Neural cell (in vitro differentiated cells): ENCODE measurements around the gene C12orf60. TPM values are rescaled to one million over a fixed set of nuclear protein-coding genes. Genes with fewer than 3 reads are reported as not detected.

ENCODE experiments used
- H2AFZ ChIP-seq: fragments of 200-600, 300-800 bp; sonication (generic), shearing (Covaris generic); 2 replicates; pipeline ENCODE4 v1.6.0; 2014; ENCODE audit warnings: low read depth, mild to moderate bottlenecking, antibody characterized with exemption, low read length, moderate library complexity
- H3F3A ChIP-seq: fragments of 200-600 bp; shearing (Covaris generic); 2 replicates; pipeline ENCODE4 v1.6.1; 2016; ENCODE audit warnings: mild to moderate bottlenecking, moderate library complexity, mixed read lengths, antibody characterized with exemption, low read length; ENCODE audit not compliant: insufficient read depth, poor library complexity, severe bottlenecking
- H3K27ac ChIP-seq: fragments of 200-600, 300-800 bp; sonication (generic), shearing (Covaris generic); 2 replicates; pipeline ENCODE4 v1.5.1; 2014; ENCODE audit warnings: mild to moderate bottlenecking, low read length, moderate library complexity
- H3K27me3 ChIP-seq: fragments of 300-800, 200-600 bp; sonication (generic), shearing (Covaris generic); 2 replicates; pipeline ENCODE4 v1.6.0; 2014; ENCODE audit warnings: mild to moderate bottlenecking, low read depth, low read length, moderate library complexity; ENCODE audit not compliant: insufficient read depth
- H3K36me3 ChIP-seq: fragments of 300-800, 200-600 bp; sonication (generic), shearing (Covaris generic); 2 replicates; pipeline ENCODE4 v1.5.1; 2014; ENCODE audit warnings: mild to moderate bottlenecking, antibody characterized with exemption, low read length, moderate library complexity; ENCODE audit not compliant: insufficient read depth
- H3K4me2 ChIP-seq: fragments of 300-800, 200-600 bp; sonication (generic), shearing (Covaris generic); 2 replicates; pipeline ENCODE4 v1.6.0; 2014; ENCODE audit warnings: mild to moderate bottlenecking, low read length
- H3K4me3 ChIP-seq: fragments of 300-800, 200-600 bp; sonication (generic), shearing (Covaris generic); 2 replicates; pipeline ENCODE4 v1.5.1; 2014; ENCODE audit warnings: mild to moderate bottlenecking, low read length, moderate library complexity
- H3K79me2 ChIP-seq: fragments of 200-600 bp; shearing (Covaris generic); replicated peaks from 2 replicates; pipeline ENCODE4 v1.6.0; 2014; ENCODE audit warnings: mild to moderate bottlenecking, low read length, moderate library complexity; ENCODE audit not compliant: insufficient read depth
- H3K9ac ChIP-seq: fragments of 300-800, 200-600 bp; sonication (generic), shearing (Covaris generic); 2 replicates; pipeline ENCODE4 v1.6.1; 2016; ENCODE audit warnings: mild to moderate bottlenecking, low read length, mixed read lengths
- H3K9me2 ChIP-seq: fragments of 200-600 bp; shearing (Covaris generic); 2 replicates; pipeline ENCODE4 v1.6.1; 2016; ENCODE audit warnings: mild to moderate bottlenecking, low read length, mixed read lengths; ENCODE audit not compliant: insufficient read depth
- H3K9me3 ChIP-seq: fragments of 200-600, 300-800 bp; sonication (generic), shearing (Covaris generic); 2 replicates; pipeline ENCODE4 v1.6.1; 2016; ENCODE audit warnings: mild to moderate bottlenecking, mixed run types, low read length, moderate library complexity, mixed read lengths
- H4K20me1 ChIP-seq: fragments of 200-600 bp; shearing (Covaris generic); 2 replicates; pipeline ENCODE4 v1.6.1; 2016; ENCODE audit warnings: mild to moderate bottlenecking, mixed run types; ENCODE audit not compliant: insufficient read depth
- EP300 ChIP-seq: fragments of 450-650 bp; conservative IDR thresholded peaks from 2 replicates; pipeline ENCODE4 v1.6.1; 2014; ENCODE audit warnings: antibody characterized with exemption, mild to moderate bottlenecking, moderate library complexity; ENCODE audit not compliant: poor library complexity, severe bottlenecking
- EZH2 ChIP-seq: fragments of 200-600, 300-800 bp; shearing (Covaris generic), sonication (generic); IDR thresholded peaks from 2 replicates; pipeline ENCODE4 v1.6.1; 2014; ENCODE audit warnings: antibody characterized with exemption, low read length, borderline replicate concordance, mild to moderate bottlenecking; ENCODE audit not compliant: insufficient read depth, poor library complexity, severe bottlenecking
- MXI1 ChIP-seq: fragments of 450-650 bp; conservative IDR thresholded peaks from 2 replicates; pipeline ENCODE4 v1.6.1; 2014; ENCODE audit warnings: antibody characterized with exemption, mild to moderate bottlenecking; ENCODE audit not compliant: poor library complexity, severe bottlenecking
- POLR2AphosphoS5 ChIP-seq: IDR thresholded peaks from 2 replicates; pipeline ENCODE4 v1.6.1; 2012
- RAD21 ChIP-seq: fragments of 450-650 bp; conservative IDR thresholded peaks from 2 replicates; pipeline ENCODE4 v1.6.1; 2014; ENCODE audit warnings: antibody characterized with exemption, mild to moderate bottlenecking, moderate library complexity
- SMC3 ChIP-seq: fragments of 450-650 bp; conservative IDR thresholded peaks from 2 replicates; pipeline ENCODE4 v1.6.1; 2014; ENCODE audit warnings: antibody characterized with exemption, mild to moderate bottlenecking, moderate library complexity; ENCODE audit not compliant: poor library complexity
- TAF1 ChIP-seq: IDR thresholded peaks from 2 replicates; pipeline ENCODE4 v1.6.1; 2012; ENCODE audit warnings: low read depth
- polyA plus RNA-seq: library from polyadenylated mRNA; depleted of rRNA; stranded (reverse); fragments of >200 nt; gene quantifications from 2 replicates; pipeline ENCODE4 v1.2.3, GENCODE V29; 2014
- TF ChIP-seq, protein P1 (sequence below): fragments of 450-650 bp; IDR thresholded peaks from 2 replicates; pipeline ENCODE4 v1.5.1; 2014; ENCODE audit warnings: antibody characterized with exemption, mild to moderate bottlenecking, moderate library complexity; ENCODE audit not compliant: poor library complexity, severe bottlenecking
- TF ChIP-seq, protein P2 (sequence below): IDR thresholded peaks from 2 replicates; pipeline ENCODE4 v1.6.1; 2012; ENCODE audit warnings: borderline replicate concordance

Gene C12orf60
- polyA plus RNA-seq, 1 donor from 2014 or later: 4.8 TPM

DNA sequence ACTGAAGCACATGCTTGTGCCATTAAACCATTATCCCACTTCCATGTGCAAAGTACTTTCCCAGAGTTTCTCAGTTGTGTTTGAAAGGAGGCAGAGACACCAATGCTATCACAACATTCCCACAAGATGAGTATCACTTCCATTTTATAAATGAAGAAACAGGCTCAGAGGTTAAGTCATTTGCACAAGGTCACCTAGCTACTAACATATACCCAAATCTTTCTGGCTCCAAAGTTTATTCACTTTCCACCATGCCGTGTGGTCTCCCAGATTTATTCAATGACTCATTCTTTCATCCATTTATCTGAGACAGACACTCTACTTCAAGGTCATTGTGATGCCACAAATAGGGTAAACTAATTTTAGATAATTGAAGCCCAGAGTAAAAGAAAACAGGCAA is 30.5 kb downstream of the C12orf60 start:
- H3F3A ChIP-seq: no peaks in the 10 kb centered on the region
- H3K9ac ChIP-seq: no peak overlapping the region
- H2AFZ ChIP-seq: no peak overlapping the region
- H3K36me3 ChIP-seq: no peaks in the 10 kb centered on the region
- no peaks in the 10 kb centered on the region for H3K9me2 ChIP-seq
- H3K9me3 ChIP-seq: no peaks in the 10 kb centered on the region
- no peak overlapping the region for H3K4me3 ChIP-seq
- no peaks in the 10 kb centered on the region for H3K79me2 ChIP-seq
- no peaks in the 10 kb centered on the region for H3K27me3 ChIP-seq
- TF ChIP-seq MXI1 (no peak), TAF1 (no peak), RAD21 (no peak), POLR2AphosphoS5 (no peak)
- TF ChIP-seq, protein P1, sequence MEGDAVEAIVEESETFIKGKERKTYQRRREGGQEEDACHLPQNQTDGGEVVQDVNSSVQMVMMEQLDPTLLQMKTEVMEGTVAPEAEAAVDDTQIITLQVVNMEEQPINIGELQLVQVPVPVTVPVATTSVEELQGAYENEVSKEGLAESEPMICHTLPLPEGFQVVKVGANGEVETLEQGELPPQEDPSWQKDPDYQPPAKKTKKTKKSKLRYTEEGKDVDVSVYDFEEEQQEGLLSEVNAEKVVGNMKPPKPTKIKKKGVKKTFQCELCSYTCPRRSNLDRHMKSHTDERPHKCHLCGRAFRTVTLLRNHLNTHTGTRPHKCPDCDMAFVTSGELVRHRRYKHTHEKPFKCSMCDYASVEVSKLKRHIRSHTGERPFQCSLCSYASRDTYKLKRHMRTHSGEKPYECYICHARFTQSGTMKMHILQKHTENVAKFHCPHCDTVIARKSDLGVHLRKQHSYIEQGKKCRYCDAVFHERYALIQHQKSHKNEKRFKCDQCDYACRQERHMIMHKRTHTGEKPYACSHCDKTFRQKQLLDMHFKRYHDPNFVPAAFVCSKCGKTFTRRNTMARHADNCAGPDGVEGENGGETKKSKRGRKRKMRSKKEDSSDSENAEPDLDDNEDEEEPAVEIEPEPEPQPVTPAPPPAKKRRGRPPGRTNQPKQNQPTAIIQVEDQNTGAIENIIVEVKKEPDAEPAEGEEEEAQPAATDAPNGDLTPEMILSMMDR: no peak
- no peak overlapping the region for H3K27ac ChIP-seq
- no peaks in the 10 kb centered on the region for H4K20me1 ChIP-seq
- no peak overlapping the region for H3K4me2 ChIP-seq

DNA sequence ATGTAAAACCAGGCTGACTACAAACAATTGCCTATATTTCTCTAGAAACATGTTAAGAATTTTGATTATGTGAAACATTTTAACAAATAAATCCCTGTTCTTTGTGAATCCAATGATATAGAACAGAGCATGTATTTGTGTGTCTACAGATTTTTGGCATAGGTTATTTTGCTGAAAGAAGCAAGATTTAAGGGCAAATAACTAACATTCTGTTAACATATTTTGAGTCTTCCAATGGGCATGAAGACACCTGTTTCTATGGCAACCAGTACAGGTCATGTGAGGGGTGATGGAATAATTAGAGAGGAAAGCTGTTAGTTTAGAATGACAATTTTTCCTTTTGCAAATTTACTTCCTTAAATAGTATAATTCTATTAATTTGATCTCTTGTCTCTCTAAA is 31.0 kb downstream of the C12orf60 start:
- H3F3A ChIP-seq: no peaks in the 10 kb centered on the region
- H3K9me3 ChIP-seq: no peaks in the 10 kb centered on the region
- no peak overlapping the region for H2AFZ ChIP-seq
- no peak overlapping the region for H3K9ac ChIP-seq
- no peak overlapping the region for H3K27ac ChIP-seq
- H3K27me3 ChIP-seq: no peaks in the 10 kb centered on the region
- H3K36me3 ChIP-seq: no peaks in the 10 kb centered on the region
- TF ChIP-seq POLR2AphosphoS5 (no peak), EP300 (no peak), MXI1 (no peak), RAD21 (no peak)
- no peaks in the 10 kb centered on the region for H3K79me2 ChIP-seq
- no peaks in the 10 kb centered on the region for H4K20me1 ChIP-seq
- H3K9me2 ChIP-seq: no peaks in the 10 kb centered on the region
- peak overlapping the region; percentile 26 for H3K4me3 ChIP-seq
- peak overlapping the region; percentile 2 for H3K4me2 ChIP-seq

DNA sequence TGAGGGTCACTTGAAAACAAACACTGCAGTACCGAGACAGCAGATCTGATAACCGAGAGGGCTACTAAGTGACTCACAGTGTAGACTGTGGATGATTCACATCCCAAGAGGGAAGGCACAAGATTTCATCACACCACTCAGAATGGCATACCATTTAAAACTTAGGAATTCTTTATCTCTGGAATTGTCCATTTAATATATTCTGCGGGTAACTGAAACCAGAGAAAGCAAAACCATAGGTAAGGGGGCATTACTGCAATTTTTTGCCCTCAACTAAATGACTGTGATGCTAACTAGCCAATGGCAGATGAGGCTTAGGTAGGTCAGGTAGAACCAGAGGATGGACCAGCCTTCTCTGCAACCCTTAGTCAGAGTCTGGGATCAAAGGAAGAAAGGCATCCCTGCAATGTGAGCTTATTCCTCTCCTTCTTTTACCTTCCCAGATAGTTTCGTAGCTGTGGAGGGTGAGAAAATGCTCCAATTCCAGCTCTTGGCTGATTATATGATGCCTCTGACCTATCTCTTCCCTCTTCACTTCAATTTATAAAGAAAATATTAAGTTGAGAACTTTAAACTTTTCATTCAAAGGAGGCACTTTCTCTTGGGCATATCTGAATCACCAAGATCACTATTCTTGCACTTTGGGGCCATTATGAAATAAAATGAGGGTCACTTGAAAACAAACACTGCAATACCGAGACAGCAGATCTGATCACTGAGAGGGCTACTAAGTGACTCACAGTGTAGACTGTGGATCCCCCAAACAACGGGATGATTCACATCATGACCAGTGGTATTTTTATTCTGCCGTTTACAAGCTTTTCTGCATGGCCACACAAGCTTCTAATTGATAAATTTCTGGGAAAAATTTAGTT is 33.1 kb downstream of the C12orf60 start:
- Histone ChIP-seq H3K27me3 (no peaks in the 10 kb centered on the region), H3K79me2 (no peaks in the 10 kb centered on the region), H3K36me3 (no peaks in the 10 kb centered on the region), H3F3A (no peaks in the 10 kb centered on the region), H2AFZ (no peak overlapping the region), H4K20me1 (no peaks in the 10 kb centered on the region), H3K9ac (no peak overlapping the region), H3K4me3 (no peak overlapping the region), H3K9me2 (no peaks in the 10 kb centered on the region), H3K4me2 (no peak overlapping the region), H3K9me3 (no peaks in the 10 kb centered on the region), H3K27ac (no peak overlapping the region)
- TF ChIP-seq EP300 (no peak), MXI1 (no peak)

DNA sequence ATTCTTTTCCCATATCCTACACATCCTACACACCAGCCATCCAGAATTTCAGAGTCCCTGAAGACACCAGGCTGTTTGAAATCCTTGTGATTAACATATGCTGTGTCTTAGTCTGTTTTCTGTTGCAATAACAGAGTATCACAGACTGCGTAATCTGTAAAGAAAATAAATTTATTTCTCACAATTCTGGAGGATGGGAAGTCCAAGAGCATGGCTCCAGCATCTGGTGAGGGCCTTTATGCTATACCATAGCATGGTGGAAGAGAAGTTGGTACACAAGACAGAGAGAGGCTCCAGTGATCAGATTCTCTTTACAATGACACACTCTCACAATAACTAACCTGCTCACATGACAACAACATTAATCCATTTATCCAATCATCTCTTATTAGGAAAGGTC is 35.8 kb downstream of the C12orf60 start:
- H3K9me2 ChIP-seq: no peaks in the 10 kb centered on the region
- H3K9ac ChIP-seq: no peak overlapping the region
- no peaks in the 10 kb centered on the region for H3F3A ChIP-seq
- H4K20me1 ChIP-seq: no peaks in the 10 kb centered on the region
- H3K79me2 ChIP-seq: no peaks in the 10 kb centered on the region
- TF ChIP-seq, protein P1: no peak
- TF ChIP-seq TAF1: no peak
- TF ChIP-seq EP300: no peak
- no peak for TF ChIP-seq MXI1
- no peak for TF ChIP-seq POLR2AphosphoS5
- TF ChIP-seq SMC3: no peak
- TF ChIP-seq EZH2: no peak
- TF ChIP-seq RAD21: no peak
- TF ChIP-seq, protein P2, sequence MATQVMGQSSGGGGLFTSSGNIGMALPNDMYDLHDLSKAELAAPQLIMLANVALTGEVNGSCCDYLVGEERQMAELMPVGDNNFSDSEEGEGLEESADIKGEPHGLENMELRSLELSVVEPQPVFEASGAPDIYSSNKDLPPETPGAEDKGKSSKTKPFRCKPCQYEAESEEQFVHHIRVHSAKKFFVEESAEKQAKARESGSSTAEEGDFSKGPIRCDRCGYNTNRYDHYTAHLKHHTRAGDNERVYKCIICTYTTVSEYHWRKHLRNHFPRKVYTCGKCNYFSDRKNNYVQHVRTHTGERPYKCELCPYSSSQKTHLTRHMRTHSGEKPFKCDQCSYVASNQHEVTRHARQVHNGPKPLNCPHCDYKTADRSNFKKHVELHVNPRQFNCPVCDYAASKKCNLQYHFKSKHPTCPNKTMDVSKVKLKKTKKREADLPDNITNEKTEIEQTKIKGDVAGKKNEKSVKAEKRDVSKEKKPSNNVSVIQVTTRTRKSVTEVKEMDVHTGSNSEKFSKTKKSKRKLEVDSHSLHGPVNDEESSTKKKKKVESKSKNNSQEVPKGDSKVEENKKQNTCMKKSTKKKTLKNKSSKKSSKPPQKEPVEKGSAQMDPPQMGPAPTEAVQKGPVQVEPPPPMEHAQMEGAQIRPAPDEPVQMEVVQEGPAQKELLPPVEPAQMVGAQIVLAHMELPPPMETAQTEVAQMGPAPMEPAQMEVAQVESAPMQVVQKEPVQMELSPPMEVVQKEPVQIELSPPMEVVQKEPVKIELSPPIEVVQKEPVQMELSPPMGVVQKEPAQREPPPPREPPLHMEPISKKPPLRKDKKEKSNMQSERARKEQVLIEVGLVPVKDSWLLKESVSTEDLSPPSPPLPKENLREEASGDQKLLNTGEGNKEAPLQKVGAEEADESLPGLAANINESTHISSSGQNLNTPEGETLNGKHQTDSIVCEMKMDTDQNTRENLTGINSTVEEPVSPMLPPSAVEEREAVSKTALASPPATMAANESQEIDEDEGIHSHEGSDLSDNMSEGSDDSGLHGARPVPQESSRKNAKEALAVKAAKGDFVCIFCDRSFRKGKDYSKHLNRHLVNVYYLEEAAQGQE: no peak
- H3K27ac ChIP-seq: no peak overlapping the region
- H3K4me3 ChIP-seq: no peak overlapping the region
- no peak overlapping the region for H3K4me2 ChIP-seq
- H3K27me3 ChIP-seq: no peaks in the 10 kb centered on the region
- H3K36me3 ChIP-seq: no peaks in the 10 kb centered on the region
- H2AFZ ChIP-seq: no peak overlapping the region
- no peaks in the 10 kb centered on the region for H3K9me3 ChIP-seq
